B cell (primary cell): ENCODE results near the gene SHANK1. TPM values are rescaled to one million over a fixed set of nuclear protein-coding genes. Genes with fewer than 3 reads are reported as not detected.

Experiments
- ATAC-seq: fragments of 200-7000 bp; cut with Tn5 transposase; one replicate; pipeline ENCODE4 v1.10.0; 2021; ENCODE audit warnings: low read depth, mild to moderate bottlenecking, moderate number of reproducible peaks, moderate library complexity
- CTCF ChIA-PET: fragments of 350-600 bp; sonication (Branson Sonifier 250); formaldehyde crosslinking; loops from one replicate; lab custom pipeline; 2021; ENCODE audit warnings: antibody characterized with exemption, inconsistent platforms; lab: Charles Lee
- POLR2A ChIA-PET: fragments of 350-600 bp; sonication (Branson Sonifier 250); formaldehyde crosslinking; loops from one replicate; lab custom pipeline; 2021; ENCODE audit warnings: antibody characterized with exemption; lab: Charles Lee
- DNase-seq: peaks from one replicate; pipeline ENCODE4 v3.0.0; 2013
- H2AFZ ChIP-seq: 2 replicates; pipeline ENCODE4 v1.6.1; 2012; ENCODE audit warnings: mild to moderate bottlenecking, low read depth, low read length; ENCODE audit not compliant: insufficient read depth, poor library complexity, severe bottlenecking
- H3K27ac ChIP-seq, 2 donors: 1 replicate in 1 of 2; 2 replicates in 1 of 2; pipeline ENCODE4 v1.5.1; 2012 to 2013; ENCODE audit warnings: low read length in 2 of 2, mild to moderate bottlenecking in 2 of 2, moderate library complexity in 1 of 2
- H3K27me3 ChIP-seq, 4 experiments: fragments of 200-600 bp in 1 of 4; sonication (generic) in 1 of 4; replicated peaks in 1 of 4; 1 replicate in 2 of 4; 2 replicates in 2 of 4; pipeline versions ENCODE4 v1.6.1 to v1.7.0; 2013 to 2016; ENCODE audit warnings: low read length in 3 of 4, mild to moderate bottlenecking in 2 of 4, mixed read lengths in 1 of 4, moderate library complexity in 1 of 4; ENCODE audit not compliant: insufficient read depth in 4 of 4, control insufficient read depth in 3 of 4; ENCODE audit errors: control extremely low read depth in 1 of 4
- H3K36me3 ChIP-seq, 2 experiments: replicated peaks in 1 of 2; 1 replicate in 1 of 2; 2 replicates in 1 of 2; pipeline versions ENCODE4 v1.6.1 to v1.7.1; 2013; ENCODE audit warnings: low read length in 1 of 2; ENCODE audit not compliant: insufficient read depth in 2 of 2, control insufficient read depth in 1 of 2; ENCODE audit errors: control extremely low read depth in 1 of 2, extremely low read depth in 1 of 2
- H3K4me1 ChIP-seq, 2 donors: fragments of 200-600 bp in 1 of 2; sonication (generic) in 1 of 2; 1 replicate in 1 of 2; 2 replicates in 1 of 2; pipeline versions ENCODE4 v1.5.1 to v1.6.1; 2013 to 2017; ENCODE audit warnings: low read length in 2 of 2; ENCODE audit not compliant: control insufficient read depth in 2 of 2, insufficient read depth in 2 of 2
- H3K4me2 ChIP-seq: replicated peaks from 2 replicates; pipeline ENCODE3; 2012; ENCODE audit warnings: mild to moderate bottlenecking, low read depth, low read length; ENCODE audit not compliant: poor library complexity, severe bottlenecking
- H3K4me3 ChIP-seq, 5 experiments: fragments of 200-600 bp in 1 of 5; sonication (generic) in 1 of 5; 1 replicate in 3 of 5; 2 replicates in 2 of 5; pipeline versions ENCODE4 v1.5.1 to v1.7.0; 2011 to 2016; ENCODE audit warnings: low read length in 4 of 5, mild to moderate bottlenecking in 4 of 5, low read depth in 2 of 5, control low read depth in 1 of 5, moderate library complexity in 1 of 5; ENCODE audit not compliant: insufficient read depth in 1 of 5; ENCODE audit errors: control extremely low read depth in 1 of 5, extremely low read depth in 1 of 5
- H3K79me2 ChIP-seq: fragments of 200-600 bp; sonication (generic); one replicate; pipeline ENCODE4 v1.6.0; 2016; ENCODE audit warnings: low read length; ENCODE audit not compliant: control insufficient read depth, insufficient read depth
- H3K9ac ChIP-seq: fragments of 200-600 bp; sonication (generic); 2 replicates; pipeline ENCODE4 v1.6.1; 2017; ENCODE audit warnings: mild to moderate bottlenecking, low read length, moderate library complexity
- H3K9me3 ChIP-seq, 3 donors: one replicate each; pipeline versions ENCODE4 v1.6.1 to v1.7.1; 2013; ENCODE audit warnings: low read length in 2 of 3; ENCODE audit not compliant: control insufficient read depth in 2 of 3, insufficient read depth in 1 of 3; ENCODE audit errors: control extremely low read depth in 1 of 3
- H4K20me1 ChIP-seq: 2 replicates; pipeline ENCODE4 v1.6.0; 2012; ENCODE audit warnings: mild to moderate bottlenecking, low read length; ENCODE audit not compliant: insufficient read depth, control insufficient read depth, poor library complexity, severe bottlenecking
- H3K27ac Mint-ChIP-seq: one replicate; pipeline ENCODE4 v1.8.0; 2021; ENCODE audit warnings: mixed read lengths
- H3K27me3 Mint-ChIP-seq: one replicate; pipeline ENCODE4 v1.8.0; 2021; ENCODE audit warnings: mixed read lengths
- H3K4me1 Mint-ChIP-seq: one replicate; pipeline ENCODE4 v1.8.0; 2021; ENCODE audit warnings: mixed read lengths
- H3K4me3 Mint-ChIP-seq: one replicate; pipeline ENCODE4 v1.8.0; 2021; ENCODE audit warnings: mixed read lengths
- H3K9me3 Mint-ChIP-seq: one replicate; pipeline ENCODE4 v1.8.0; 2022; ENCODE audit warnings: mixed read lengths; ENCODE audit not compliant: insufficient read depth
- EZH2 ChIP-seq: IDR thresholded peaks from 2 replicates; pipeline ENCODE4 v1.6.1; 2012; ENCODE audit warnings: borderline replicate concordance, low read depth, mild to moderate bottlenecking, moderate library complexity, low read length; ENCODE audit not compliant: insufficient read depth, poor library complexity, severe bottlenecking
- WGBS: methylation state at CpG from one replicate; pipeline ENCODE4 v1.1.5; 2013; ENCODE audit warnings: missing lambda C conversion rate; ENCODE audit not compliant: insufficient coverage; 5-methylcytosine and 5-hydroxymethylcytosine counted together
- intact Hi-C: fragments of 100-400 bp; cut with micrococcal nuclease; formaldehyde crosslinking; loops from one replicate; pipeline ENCODE4 v1.10.0; 2022
- polyA plus RNA-seq: library from polyadenylated mRNA; depleted of rRNA; stranded (reverse); fragments of >200 nt; gene quantifications from 2 replicates; pipeline ENCODE4 v1.2.3, GENCODE V29; 2012
- total RNA-seq, 2 donors: library from RNA; stranded (reverse); fragments of 120-200 nt in 1 of 2; gene quantifications; 1 replicate in 1 of 2; 2 replicates in 1 of 2; pipeline versions ENCODE4 v1.2.3 to v1.2.4, GENCODE V29; 2013 to 2022
- TF ChIP-seq, protein P1 (sequence below): fragments of 200-600 bp; IDR thresholded peaks from one replicate; pipeline ENCODE4 v1.8.0; 2022; ENCODE audit warnings: antibody characterized with exemption, mild to moderate bottlenecking

SHANK1 gene
- total and polyA plus RNA-seq, 2 donors (not counting 1 experiment from before 2014, with no cell fraction given) = not detected

GRCh38 chr19:50719119-50719435 is 525 bp downstream of the SHANK1 start:
- Histone ChIP-seq H3K27me3 (peaks cover 0 to 70% (median 17%) of the 10 kb centered on the region in 4 experiments), H3K9ac (no peak overlapping the region), H3K27ac (no peak overlapping the region), H3K79me2 (no peaks in the 10 kb centered on the region), H3K4me3 (no peak overlapping the region), H4K20me1 (no peaks in the 10 kb centered on the region), H2AFZ (no peak overlapping the region), H3K4me2 (peak overlapping the region; percentile 73), H3K36me3 (no peaks in the 10 kb centered on the region), H3K4me1 (peaks cover 16% of the 10 kb centered on the region in 2 donors), H3K9me3 (peaks cover 0 to 18% (median 0%) of the 10 kb centered on the region in 3 donors)
- no peak overlapping the region for H3K27ac Mint-ChIP-seq
- no peaks in the 10 kb centered on the region for H3K9me3 Mint-ChIP-seq
- peaks cover 64% of the 10 kb centered on the region for H3K27me3 Mint-ChIP-seq
- no peak overlapping the region for H3K4me3 Mint-ChIP-seq
- TF ChIP-seq, protein P1, sequence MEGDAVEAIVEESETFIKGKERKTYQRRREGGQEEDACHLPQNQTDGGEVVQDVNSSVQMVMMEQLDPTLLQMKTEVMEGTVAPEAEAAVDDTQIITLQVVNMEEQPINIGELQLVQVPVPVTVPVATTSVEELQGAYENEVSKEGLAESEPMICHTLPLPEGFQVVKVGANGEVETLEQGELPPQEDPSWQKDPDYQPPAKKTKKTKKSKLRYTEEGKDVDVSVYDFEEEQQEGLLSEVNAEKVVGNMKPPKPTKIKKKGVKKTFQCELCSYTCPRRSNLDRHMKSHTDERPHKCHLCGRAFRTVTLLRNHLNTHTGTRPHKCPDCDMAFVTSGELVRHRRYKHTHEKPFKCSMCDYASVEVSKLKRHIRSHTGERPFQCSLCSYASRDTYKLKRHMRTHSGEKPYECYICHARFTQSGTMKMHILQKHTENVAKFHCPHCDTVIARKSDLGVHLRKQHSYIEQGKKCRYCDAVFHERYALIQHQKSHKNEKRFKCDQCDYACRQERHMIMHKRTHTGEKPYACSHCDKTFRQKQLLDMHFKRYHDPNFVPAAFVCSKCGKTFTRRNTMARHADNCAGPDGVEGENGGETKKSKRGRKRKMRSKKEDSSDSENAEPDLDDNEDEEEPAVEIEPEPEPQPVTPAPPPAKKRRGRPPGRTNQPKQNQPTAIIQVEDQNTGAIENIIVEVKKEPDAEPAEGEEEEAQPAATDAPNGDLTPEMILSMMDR = no peak
- TF ChIP-seq EZH2 = no peak
- ChIA-PET POLR2A (interaction anchor here (0.7 kb wide), 1 partner anchor 942 kb away, joined by 4 read pairs; no protein-coding TSS in a partner anchor), CTCF (no interaction called here)
- intact Hi-C loops = no loop called here
- no peak for ATAC-seq
- 8% methylated on average over 19 of the region's 30 CpGs for WGBS
- H3K4me1 Mint-ChIP-seq = peaks cover 23% of the 10 kb centered on the region
- DNase-seq = no peak

DNA sequence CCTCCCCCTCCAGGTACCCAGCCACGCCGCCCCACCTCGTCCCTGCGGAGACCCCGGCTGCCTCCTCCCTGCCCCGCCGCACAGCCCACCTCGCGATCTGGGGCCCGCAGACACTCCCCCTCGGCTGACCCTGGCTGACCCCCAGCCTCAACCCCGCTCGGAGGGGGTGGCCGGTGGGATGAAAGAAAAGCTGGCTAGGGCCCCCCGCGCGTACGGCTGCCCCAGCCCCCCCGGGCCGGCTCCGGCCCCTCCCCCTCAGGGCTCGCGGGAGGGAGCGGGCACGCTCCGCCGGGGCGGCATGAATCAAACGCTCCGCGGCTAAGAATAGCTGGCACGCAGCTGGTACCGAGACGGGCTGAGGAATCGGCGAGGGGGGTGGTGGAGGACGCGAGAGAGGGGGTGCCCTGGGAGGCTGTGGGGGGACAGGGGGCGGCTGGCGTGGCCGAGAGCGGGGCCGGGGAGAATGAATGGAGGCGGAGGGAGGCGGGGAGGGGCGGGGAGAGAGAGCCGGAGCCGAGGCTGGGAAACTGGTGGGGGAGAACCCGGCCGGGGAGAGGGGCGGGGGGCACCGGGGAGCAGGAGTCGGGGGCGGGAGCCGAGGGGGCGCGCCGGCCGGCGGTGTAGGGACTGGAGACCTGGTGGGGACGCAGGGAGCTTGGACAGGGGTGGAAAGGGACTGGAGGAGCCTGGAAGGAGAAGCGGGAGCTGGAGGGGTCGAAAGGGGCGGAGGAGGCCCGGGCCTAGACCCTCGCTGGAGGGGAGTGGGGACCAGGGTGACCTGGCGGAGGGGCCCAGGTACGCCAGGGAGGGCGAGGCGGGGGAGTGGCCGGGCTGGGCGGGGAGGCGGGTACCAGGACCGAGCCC is 1.1 kb downstream of the SHANK1 start:
- H3K27me3 Mint-ChIP-seq = peaks cover 61% of the 10 kb centered on the region
- no peak overlapping the region for H3K9ac ChIP-seq

More for the DNA sequence above, 1.1 kb downstream of the SHANK1 start:
- no peaks in the 10 kb centered on the region for H3K36me3 ChIP-seq
- peaks cover 0 to 70% (median 14%) of the 10 kb centered on the region in 4 experiments for H3K27me3 ChIP-seq
- no peaks in the 10 kb centered on the region for H3K9me3 Mint-ChIP-seq
- no peaks in the 10 kb centered on the region for H3K79me2 ChIP-seq
- TF ChIP-seq EZH2 = no peak
- TF ChIP-seq, protein P1 = no peak
- peak overlapping the region in 1 of 5 experiments; percentile 32 for H3K4me3 ChIP-seq
- peak overlapping the region; percentile 23 for H3K4me3 Mint-ChIP-seq
- intact Hi-C loops = no loop called here
- peaks cover 20% of the 10 kb centered on the region for H3K4me1 Mint-ChIP-seq
- POLR2A ChIA-PET = interaction anchor here (0.7 kb wide), 1 partner anchor 941 kb away, joined by 4 read pairs; no protein-coding TSS in a partner anchor
- peak overlapping the region; percentile 73 for H3K4me2 ChIP-seq
- H3K9me3 ChIP-seq = peaks cover 0 to 12% (median 0%) of the 10 kb centered on the region in 3 donors
- H2AFZ ChIP-seq = peak overlapping the region; percentile 28
- H3K27ac ChIP-seq = no peak overlapping the region
- no peak overlapping the region for H3K27ac Mint-ChIP-seq
- peaks cover 11 to 15% of the 10 kb centered on the region in 2 donors for H3K4me1 ChIP-seq
- no peak for DNase-seq
- ATAC-seq = peak; percentile 39
- 1% methylated on average over 53 of the region's 74 CpGs for WGBS
- H4K20me1 ChIP-seq = no peaks in the 10 kb centered on the region
- CTCF ChIA-PET = no interaction called here
